Vagina (tissue), 2 donors: ENCODE data around the gene DLX1.

Source experiments
- POLR2A ChIP-seq, 2 donors: fragments of 450-650 bp; IDR thresholded peaks; one replicate each; pipeline ENCODE4 v1.6.1; 2017; ENCODE audit warnings: antibody characterized with exemption in 2 of 2, mild to moderate bottlenecking in 2 of 2, moderate library complexity in 2 of 2
- TF ChIP-seq, protein P1 (sequence below), 3 experiments: fragments of 450-650 bp in 2 of 3; fragments of 200-600 bp in 1 of 3; sonication (generic) in 1 of 3; IDR thresholded peaks; one replicate each; pipeline ENCODE4 v1.5.1; 2017 to 2019; ENCODE audit warnings: antibody characterized with exemption in 3 of 3, mild to moderate bottlenecking in 2 of 3, moderate library complexity in 2 of 3

DNA sequence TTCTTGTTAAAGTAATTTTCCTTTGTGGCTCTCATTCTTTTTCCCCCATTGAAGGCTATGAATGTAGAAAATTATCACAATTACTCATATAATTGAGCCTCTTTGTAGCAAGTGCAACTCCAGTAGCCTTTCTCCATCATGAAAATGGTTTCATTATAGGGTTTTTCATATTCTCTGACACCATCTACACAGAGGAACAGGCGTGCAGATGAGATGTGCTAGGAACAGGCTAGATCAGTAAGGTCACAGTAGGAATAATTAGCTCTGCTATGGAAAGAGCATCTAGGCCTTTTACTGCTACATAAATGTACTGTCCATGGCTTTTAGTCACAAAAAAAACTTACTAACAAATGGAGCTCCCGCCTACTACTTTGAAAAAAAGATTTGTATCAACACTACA, 12.6 kb upstream of the DLX1 start:
- TF ChIP-seq, protein P1, sequence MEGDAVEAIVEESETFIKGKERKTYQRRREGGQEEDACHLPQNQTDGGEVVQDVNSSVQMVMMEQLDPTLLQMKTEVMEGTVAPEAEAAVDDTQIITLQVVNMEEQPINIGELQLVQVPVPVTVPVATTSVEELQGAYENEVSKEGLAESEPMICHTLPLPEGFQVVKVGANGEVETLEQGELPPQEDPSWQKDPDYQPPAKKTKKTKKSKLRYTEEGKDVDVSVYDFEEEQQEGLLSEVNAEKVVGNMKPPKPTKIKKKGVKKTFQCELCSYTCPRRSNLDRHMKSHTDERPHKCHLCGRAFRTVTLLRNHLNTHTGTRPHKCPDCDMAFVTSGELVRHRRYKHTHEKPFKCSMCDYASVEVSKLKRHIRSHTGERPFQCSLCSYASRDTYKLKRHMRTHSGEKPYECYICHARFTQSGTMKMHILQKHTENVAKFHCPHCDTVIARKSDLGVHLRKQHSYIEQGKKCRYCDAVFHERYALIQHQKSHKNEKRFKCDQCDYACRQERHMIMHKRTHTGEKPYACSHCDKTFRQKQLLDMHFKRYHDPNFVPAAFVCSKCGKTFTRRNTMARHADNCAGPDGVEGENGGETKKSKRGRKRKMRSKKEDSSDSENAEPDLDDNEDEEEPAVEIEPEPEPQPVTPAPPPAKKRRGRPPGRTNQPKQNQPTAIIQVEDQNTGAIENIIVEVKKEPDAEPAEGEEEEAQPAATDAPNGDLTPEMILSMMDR (IDR thresholded peaks at IDR 0.05) = no peak
- TF ChIP-seq POLR2A (IDR thresholded peaks at IDR 0.05) = no peak
